Omental fat pad (tissue), 4 donors: ENCODE data around the gene SRSF12. TPM values are rescaled to one million over a fixed set of nuclear protein-coding genes. Genes with fewer than 3 reads are reported as not detected.
"Not testable (repeated sequence)": the region's sequence is repeated elsewhere in the genome, so short reads cannot be mapped to it uniquely, and the experiment has no call there.

Source experiments
- ATAC-seq: fragments of 150-250 bp; one replicate; pipeline ENCODE4 v1.9.1; 2016; ENCODE audit warnings: mild to moderate bottlenecking, moderate library complexity; ENCODE audit not compliant: low FRiP score
- DNase-seq: peaks from one replicate; pipeline ENCODE4 v3.0.0-alpha.2; 2019; ENCODE audit warnings: low spot score
- total RNA-seq, 4 donors: library from RNA; depleted of rRNA; stranded (reverse); fragments of >200 nt; gene quantifications; one replicate each; pipeline ENCODE4 v1.1.0, GENCODE V29; 2016
- TF ChIP-seq, protein P1 (sequence below), 3 donors: fragments of 450-650 bp; IDR thresholded peaks; one replicate each; pipeline ENCODE4 v1.5.1; 2016 to 2017; ENCODE audit warnings: antibody characterized with exemption in 3 of 3, mild to moderate bottlenecking in 3 of 3, moderate library complexity in 2 of 3

SRSF12 gene
- total RNA-seq, 4 donors from 2014 or later = 0.25 to 3.4 (median 3.2) TPM; not detected in 1

DNA sequence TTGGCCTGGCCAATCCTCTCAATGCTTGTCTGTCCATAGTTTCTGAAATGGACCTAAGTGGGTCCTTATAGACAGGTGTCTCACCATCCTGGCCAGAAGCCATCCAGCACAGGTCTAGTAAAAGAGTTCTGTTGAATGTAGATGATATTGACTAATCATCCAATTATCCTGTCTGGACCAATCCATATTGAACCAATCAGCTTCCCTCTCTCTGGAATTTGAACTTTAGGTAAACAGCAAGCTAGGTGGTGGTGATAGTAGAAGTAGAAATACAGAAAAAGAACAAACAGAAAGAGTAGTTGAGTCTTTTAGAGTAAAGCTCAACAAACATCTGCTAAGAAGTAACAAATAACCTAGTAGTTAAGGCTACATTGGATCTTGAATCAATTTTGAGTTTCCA, 46.8 kb downstream of the SRSF12 start:
- ATAC-seq = no peak
- TF ChIP-seq, protein P1, sequence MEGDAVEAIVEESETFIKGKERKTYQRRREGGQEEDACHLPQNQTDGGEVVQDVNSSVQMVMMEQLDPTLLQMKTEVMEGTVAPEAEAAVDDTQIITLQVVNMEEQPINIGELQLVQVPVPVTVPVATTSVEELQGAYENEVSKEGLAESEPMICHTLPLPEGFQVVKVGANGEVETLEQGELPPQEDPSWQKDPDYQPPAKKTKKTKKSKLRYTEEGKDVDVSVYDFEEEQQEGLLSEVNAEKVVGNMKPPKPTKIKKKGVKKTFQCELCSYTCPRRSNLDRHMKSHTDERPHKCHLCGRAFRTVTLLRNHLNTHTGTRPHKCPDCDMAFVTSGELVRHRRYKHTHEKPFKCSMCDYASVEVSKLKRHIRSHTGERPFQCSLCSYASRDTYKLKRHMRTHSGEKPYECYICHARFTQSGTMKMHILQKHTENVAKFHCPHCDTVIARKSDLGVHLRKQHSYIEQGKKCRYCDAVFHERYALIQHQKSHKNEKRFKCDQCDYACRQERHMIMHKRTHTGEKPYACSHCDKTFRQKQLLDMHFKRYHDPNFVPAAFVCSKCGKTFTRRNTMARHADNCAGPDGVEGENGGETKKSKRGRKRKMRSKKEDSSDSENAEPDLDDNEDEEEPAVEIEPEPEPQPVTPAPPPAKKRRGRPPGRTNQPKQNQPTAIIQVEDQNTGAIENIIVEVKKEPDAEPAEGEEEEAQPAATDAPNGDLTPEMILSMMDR (IDR thresholded peaks at IDR 0.05) = no peak

DNA sequence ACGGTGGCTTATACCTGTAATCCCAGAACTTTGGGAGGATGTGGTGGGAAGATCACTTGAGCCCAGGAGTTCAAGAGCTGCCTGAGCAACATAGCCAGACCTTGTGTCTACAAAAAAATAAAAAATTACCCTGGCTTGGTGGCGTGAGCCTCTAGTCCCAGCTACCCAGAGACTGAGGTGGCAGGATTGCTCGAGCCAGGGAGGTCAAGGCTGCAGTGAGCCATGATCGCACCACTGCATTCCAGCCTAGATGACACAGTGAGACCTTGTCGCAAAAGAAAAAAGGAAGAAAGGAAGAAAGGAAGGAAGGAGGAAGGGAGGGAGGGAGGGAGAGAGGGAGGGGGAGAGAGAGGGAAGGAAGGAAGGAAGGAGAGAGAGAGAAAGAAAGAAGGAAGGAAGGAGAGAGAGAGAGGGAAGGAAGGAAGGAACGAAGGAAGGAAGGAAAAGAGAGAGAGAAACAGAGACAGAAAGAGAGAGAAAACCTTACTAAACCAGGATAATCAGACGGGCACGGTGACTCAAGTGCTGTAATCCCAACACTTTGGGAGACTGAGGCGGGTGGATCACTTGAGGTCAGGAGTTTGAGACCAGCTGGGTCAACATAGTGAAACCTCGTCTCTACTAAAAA, 48.2 kb downstream of the SRSF12 start:
- TF ChIP-seq, protein P1 (IDR thresholded peaks at IDR 0.05) = no peak
- DNase-seq (no peak), ATAC-seq (no peak)

More for the DNA sequence above, 46.8 kb downstream of the SRSF12 start:
- DNase-seq = no peak

DNA sequence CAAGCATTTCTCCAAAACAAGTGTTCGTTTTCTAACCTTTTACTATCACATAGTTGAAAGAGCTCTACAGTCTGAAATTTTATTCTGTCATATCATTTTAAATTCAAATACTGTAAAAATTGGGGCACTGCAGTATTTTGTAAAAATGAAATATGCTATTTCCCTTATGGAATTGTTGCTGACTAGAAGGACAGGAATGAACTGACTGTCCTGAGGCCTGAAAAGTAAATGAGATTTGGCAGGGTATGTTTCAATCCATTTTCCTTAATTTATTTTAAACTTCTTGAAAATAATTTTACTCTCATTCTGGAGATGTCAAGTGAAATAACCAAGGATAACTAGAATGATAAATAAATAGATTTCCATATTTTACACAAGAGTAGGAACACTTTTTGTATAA, 49.2 kb downstream of the SRSF12 start:
- TF ChIP-seq, protein P1 (IDR thresholded peaks at IDR 0.05) = no peak
- DNase-seq (no peak), ATAC-seq (no peak)

DNA sequence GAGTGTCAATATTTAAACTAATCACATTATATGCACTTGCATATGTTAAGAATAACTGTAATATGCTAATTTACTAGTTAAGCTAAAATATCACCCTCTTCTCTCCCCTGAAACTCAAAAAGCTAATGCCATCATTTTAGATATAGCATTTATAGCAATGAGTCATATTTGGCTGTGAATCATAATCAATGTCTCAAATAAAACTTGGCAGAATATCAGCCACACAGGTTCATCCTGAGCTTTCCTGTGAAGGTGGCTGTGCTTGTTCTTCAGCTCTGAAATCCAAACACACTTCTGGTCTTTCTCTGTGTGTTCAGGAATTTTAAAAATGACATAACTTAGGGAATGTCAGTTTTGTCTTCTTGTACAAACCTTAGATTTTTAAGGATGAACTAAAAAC, 50.1 kb downstream of the SRSF12 start:
- TF ChIP-seq, protein P1 (IDR thresholded peaks at IDR 0.05) = no peak
- no peak for DNase-seq
- ATAC-seq = no peak

DNA sequence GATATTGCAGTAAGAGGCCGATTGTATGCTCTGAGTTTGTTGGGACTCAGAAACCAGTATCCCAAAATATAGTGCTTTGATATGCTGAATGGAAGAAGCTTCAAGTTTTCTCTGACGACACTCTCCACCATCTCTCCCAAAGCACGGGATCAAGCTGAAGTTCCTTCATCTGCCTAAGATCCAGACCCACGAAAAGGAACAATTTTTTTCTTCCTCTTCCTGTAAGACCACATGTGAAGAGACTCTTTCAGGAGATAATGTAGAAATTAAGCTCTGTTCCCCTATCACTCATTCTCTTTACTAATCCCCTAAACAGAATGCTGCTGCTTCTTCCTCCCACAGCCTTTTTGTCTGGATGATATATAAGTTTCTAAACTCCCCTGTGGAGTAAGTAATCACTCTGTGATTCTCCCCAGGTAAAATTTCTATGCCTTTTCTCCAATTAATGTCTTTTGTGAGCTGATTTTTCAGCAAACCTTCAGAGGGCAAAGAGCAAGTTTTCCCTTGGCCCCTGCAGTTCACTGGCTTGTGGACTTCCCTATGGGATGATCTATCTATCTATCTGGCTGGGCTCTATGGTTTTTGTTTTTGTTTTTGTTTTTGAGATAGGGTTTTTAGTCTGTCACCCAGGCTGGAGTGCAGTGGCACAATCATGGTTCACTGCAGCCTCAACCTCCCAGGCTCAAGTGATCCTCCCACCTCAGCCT, 50.8 kb downstream of the SRSF12 start:
- ATAC-seq (no peak), DNase-seq (no peak)
- TF ChIP-seq, protein P1 (IDR thresholded peaks at IDR 0.05) = no peak

DNA sequence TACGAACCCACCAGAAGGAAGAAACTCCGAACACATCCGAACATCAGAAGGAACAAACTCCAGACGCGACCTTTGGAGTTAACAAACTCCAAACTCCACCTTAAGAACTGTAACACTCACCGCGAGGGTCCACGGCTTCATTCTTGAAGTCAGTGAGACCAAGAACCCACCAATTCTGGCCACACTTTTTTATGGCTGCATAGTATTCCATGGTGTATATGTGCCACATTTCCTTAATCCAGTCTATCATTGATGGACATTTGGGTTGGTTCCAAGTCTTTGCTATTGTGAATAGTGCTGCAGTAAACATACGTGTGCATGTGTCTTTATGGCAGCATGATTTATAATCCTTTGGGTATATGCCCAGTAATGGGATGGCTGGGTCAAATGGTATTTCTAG, 51.8 kb downstream of the SRSF12 start:
- ATAC-seq, DNase-seq: not testable (repeated sequence)

DNA sequence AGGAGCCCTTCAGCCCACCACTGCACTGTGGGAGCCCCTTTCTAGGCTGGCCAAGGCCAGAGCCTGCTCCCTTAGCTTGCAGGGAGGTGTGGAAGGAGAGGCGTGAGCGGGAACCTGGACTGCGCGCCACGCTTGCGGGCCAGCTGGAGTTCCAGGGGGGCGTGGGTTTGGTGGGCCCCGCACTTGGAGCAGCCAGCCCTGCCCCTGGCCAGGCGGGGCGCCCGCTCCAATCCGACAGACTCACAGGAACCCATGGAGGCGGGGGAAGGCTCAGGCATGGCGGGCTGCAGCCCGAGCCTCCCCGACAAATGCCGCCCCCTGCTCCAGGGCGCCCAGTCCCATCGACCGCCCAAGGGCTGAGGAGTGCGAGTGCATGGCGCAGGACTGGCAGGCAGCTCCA, 52.9 kb downstream of the SRSF12 start:
- ATAC-seq, DNase-seq: not testable (repeated sequence)

DNA sequence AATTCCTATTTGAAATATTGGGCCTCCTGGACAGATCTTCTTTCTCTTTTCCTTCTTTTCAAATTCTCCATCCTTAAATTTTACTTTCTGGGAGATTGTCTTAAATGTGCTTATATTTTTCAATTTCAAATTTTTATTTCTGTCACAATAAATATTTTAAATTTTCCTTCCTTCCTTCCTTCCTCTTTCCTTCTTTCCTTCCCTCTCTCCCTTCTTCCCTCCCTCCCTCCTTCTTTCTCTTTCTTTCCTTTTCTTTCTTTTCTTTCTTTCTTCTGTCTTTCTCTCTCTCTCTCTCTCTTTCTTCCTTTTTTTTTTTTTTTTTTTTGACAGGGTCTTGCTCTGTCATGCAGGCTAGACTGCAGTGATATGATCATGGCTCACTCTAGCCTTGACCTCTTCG, 54.0 kb downstream of the SRSF12 start:
- TF ChIP-seq, protein P1 (IDR thresholded peaks at IDR 0.05) = no peak
- no peak for ATAC-seq

More for the DNA sequence above, 54.0 kb downstream of the SRSF12 start:
- DNase-seq = no peak
